GM21786 (cell line): ENCODE data around the gene SPRED2.

ENCODE experiments used
- ATAC-seq: cut with Tn5 transposase; IDR thresholded peaks from one replicate; pipeline ENCODE4 v1.9.1; 2021; ENCODE audit not compliant: unreplicated experiment

The SPRED2 gene

DNA sequence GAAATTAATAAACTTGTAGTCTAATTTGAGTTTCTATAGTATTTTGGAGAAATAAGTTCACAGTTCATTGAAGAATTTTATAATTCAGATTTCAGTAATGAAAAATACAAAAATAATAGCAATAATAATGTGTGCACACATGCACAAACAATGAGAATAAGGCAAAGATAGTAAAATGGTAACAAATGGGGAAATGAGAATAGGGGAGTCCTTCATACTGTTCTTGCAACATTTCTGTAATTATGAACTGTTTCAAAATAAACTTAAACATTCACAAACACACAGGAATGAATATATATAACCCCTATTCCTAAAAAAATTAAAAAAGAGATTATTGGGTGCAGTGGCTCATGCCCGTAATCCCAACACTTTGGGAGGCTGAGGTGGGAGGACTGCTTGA is 63.9 kb downstream of the SPRED2 start:
- ATAC-seq, result no peak

DNA sequence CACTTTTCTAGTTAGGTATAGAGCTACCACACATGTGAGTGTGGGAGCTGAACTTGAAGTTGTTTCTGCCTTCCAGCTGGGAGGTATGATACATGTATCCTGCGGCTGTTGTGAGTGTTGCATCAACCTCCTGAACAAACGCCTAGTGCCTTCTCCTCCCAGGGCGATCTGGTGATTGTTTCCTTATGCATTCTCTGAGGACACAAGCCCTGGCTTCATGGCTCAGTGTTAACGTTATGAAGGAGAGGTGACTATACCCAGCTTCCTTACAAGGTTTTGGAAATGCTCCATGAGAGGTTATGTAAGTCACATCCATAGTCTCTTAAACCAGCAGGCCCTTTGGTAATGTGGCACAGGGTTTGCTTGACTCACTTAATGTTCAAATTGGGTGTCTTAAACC is 64.9 kb downstream of the SPRED2 start:
- no peak for ATAC-seq

DNA sequence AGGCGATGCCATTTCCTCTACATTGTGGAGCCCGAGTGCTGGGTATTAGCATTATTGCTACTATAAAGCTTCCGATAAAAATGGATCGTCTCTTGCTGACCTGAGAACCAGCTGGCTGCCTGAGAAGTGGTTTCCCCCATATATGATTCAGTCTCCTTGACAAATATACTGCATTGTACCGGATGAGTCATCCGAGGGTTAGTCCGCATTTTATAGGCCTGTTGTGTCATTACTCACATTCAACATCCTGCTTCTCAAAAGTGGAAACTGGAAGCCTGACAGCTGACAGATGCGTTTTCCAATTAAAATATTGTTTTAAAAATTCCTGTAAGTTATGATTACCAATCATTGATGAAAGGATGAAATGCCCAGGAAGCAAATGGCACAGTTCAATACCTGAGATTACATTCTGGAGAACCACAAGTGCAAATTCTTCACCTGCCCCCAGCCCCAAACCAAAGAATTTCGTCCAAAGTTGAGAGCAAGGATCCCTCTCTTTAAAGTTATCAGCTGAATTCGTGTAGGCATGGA is 65.7 kb downstream of the SPRED2 start:
- ATAC-seq, result peak; percentile 44

DNA sequence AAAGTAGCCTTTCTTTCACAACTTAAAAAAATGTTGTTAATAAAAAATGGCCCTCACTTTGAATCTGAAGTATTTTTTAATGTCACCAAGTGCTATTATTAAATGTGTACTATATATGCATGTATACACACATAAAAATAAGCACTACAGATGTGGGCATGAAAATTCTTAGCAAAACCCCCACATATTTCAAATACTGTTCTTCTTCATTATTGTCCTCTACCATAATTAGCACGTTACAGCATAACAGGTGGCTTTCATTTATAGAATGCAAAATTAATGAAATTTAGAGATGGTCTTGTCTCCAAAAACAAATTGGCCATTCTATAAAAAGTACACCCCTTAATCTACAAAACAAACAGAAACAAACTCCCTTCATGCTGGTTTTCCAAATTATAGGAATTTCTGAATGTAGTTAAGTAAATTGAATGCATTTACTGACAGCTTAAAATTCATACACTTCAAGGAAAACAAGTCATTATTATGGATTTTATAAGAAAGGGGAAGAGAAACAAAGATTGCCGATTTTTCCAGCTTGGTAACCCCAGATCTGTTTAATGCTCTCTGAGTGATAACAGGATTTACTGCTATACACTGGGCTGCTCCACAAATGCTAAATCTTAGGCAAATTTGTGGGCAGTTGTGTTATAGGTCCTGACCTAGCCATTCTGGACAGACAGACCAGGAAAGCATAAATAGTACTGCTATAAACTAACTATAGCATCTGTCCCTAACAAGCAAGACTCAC is 67.2 kb downstream of the SPRED2 start:
- ATAC-seq, result no peak

DNA sequence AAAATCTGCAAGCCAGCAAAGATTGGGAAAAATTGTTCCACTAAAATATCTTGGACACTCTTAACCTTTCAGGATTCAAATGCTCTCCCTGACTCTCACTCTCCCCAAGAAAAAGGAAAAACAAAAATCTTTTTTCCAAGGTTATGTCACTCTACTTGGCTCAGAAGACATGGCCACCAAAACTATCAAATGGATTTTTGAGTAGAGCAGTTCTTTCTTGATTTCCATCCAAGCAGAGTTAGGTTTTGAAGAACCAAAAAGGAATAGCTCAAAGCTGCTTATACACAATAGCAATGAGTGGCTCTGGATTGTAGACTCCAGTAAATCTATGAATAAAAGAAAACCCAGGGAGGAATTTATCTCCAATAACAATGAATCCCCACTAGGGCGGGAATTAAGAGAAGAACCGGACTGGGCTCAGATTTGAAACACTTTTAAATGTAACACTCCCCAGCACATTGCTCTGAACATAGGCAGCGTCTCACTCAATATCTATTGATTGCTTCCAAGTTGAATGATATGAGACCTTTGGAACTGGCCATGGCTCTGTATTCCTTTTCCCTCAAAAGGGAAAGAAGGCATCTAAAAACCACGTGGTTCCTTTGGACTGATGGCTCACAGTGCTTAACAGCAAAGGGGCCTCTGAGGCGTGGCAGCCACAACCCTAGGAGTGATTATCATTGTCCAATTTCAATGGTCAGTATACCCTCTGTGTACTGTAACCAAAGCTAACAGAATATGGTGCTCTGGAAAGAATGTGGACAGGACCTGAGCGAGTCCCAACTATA is 68.3 kb downstream of the SPRED2 start:
- no peak for ATAC-seq

DNA sequence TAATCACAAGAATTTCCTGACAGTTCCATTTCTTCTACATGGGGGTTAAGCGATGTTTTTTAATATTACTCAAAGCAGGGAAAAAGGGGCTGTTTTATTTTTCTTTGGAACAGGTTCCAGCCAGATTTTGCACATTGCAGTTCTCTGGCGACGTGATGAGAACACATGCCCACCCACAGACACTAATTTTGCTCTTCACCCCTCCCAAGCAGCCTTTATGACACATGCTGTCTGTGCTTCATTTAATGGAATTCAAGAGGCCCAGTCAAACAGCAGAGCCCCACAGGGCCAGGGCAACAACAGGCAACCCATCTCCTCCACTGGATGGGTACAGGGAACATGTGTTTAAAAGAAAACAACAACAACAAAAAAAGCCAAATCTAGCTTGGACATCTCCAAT is 70.8 kb downstream of the SPRED2 start:
- ATAC-seq, result no peak

DNA sequence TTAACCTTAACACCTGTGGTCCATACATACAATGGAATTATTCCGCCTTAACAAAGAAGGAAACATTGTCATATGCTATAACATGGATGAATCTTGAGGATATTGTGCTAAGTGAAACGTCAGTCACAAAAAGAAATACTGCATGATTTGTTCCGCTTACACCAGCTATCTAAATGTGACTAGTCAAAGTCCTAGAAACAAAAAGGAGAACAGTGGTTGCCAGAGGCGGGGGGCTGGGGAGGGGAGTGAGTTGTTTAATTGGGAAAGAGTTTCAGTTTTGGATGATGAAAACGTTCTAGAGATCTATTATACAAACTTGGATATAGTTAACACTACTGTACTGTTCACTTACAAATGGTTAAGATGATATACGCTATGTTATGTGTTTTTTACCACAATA is 72.0 kb downstream of the SPRED2 start:
- ATAC-seq, result no peak

DNA sequence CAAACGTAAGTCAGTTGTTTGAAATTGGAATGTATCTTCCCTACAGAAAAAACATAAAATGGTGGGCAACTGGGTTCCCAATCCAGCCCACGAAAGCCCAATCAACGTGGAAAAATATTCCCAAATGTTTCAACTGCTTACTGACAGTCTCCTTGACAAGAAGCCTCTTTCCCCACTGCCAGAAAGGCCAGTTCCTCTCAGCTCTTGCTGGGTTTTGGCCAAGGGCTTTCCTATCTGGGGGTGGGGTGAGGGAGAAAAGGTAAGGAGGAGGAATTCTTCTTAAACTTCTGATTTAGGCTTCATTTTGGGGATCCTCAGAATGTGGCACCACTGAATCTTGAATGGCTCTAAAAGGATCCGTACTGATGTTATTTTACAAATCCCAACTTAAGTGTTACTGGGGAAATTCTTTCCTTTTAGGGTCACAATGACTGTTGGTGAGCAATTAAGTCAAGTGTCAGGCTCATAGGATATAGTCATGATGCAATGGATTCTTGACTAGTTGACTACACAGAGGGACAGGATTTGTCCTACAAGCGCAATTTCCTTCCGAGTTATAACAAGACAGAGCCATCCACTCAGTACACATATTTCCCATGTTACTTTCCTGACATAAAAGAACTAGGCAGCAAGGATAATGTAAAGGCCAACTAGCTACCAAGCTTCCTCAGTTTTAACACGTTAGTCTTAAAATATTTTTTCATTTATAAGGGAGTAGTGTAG is 73.6 kb downstream of the SPRED2 start:
- no peak for ATAC-seq

DNA sequence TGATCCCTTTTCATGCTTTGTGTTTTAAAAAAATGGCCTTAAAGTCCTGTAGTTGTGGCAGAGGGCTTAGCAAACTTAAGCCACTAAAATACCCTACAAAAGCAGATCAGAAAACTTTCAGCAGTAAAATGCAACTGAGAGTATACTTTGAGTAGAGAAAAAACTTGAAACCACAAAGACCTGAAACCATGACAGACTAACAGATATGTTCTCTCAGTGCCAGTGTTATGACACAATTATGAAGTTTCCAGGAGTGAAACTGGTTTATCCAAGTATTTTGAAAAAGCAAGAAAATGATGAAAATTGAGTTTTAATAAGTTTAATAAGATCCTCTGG is 74.5 kb downstream of the SPRED2 start:
- peak; percentile 91 for ATAC-seq

DNA sequence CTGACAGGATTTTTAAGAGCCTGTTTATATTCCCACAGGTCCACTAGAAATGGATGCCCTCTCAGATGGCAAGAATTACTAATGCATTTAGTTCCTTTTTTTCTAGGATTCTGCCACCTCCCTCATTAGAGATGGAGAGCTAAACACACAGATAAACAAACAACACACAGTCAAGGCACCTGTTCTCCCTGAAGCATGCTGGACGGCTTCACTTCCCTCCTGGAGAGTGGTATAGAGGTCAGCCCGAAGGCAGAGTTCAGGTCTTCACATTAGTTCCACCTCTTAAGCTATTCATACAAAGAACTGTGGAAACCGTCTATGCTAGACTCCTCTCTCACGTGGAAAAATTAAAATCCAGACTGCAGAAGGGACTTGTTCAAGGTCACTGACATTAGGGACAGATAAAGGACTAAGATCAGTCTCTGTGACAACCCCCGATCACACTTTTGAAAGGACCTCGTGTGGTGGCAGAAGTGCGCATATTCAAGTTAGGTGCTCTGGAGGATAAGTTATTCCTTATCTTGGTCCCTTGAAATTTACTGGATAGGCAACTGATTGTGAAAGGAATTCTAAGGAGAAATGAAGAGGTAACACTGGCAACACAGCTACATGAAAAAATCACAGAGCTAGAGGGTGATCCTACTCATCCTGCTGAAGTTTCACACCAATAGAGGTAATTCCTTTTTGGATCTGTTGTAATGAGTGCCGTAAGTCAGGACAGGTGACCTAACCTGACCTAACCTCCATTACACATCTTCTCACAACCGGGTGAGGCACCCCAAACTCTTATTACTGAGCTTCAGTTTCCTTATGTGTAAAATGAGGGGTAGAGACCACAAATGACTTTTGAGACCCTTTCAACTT is 75.1 kb downstream of the SPRED2 start:
- peak; percentile 37 for ATAC-seq

DNA sequence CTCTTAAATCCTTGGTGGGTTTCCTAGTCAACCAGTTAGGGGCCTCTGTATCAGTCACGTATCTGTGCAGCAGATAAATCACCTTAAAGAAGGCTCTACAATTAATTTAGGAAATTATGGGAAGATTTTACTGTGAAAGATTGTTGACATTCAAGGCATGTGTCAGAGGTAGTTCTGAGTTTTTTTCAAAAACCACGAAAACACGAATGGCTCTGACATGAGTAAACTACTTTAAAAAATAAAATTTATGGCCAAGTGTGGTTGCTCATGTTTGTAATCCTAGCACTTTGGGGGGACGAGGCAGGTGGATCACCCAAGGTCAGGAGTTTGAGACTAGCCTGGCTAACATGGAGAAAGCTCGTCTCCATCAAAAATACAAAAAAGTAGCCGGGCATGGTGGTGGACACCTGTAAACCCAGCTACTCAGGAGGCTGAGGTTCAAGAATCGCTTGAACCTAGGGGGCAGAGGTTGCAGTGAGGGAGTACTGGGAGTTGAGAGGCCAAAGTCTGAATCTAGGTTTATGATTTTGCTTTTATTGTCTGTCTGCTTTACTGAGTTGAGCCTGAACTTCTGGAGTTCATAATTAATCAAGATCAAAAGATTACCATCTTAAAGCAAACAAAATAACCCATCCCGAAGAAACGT is 77.1 kb downstream of the SPRED2 start:
- no peak for ATAC-seq

DNA sequence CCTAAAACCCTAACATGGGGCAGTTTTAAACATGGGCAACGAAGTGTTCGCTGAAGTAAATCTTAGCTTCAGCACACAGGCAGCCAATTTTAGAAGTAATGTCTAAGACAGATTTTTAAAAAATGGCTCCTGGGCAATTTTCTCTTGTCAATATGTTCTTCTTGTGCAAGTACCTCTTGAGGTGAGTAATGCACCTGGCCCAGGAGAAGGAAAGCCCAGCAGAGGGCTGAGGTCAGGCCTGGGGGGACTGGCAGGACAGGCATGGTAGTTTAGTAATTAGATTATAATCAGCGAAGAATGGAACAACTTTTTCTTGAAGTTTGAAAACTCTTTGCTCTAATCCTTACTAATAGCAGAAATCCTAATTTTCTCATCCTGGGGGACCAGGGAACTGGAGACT is 77.6 kb downstream of the SPRED2 start:
- no peak for ATAC-seq

DNA sequence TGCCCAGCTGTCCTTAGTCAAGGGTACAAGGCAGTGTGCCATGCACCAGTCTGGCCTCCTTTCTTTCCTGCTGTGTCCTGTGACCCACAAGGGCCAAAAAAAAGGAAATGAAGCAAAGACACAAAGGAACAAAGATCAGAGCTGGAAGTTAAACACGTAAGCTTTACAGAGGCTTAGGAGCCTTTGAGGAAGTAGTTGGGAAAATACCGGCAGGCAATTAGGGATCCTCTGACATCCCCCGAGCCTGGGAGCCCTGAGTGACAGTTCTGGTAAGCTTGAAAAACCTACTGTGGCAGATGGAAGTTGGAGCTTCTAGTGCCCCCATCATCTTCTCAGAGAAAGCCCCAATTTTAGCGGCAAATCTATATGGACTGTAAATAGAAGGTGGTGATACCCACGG is 78.5 kb downstream of the SPRED2 start:
- no peak for ATAC-seq

DNA sequence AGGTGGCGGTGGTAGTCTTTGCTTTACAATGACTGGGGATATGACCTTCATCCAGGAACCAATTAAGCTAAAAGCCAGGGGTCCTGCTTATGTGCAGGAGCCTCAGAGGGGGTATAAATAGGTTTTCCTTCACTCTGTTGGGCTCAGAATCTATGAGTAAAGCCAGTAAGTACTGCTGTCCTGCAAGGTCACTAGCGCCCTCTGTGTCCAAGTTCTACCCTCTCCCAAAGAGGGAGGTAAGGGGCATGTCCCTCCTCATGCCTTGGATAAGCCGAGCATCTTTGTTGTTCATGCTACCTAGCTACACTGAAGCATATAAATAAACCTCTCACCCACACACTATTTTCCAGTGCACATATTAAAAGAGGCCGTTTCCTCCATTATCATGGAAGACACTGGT is 79.4 kb downstream of the SPRED2 start:
- no peak for ATAC-seq

DNA sequence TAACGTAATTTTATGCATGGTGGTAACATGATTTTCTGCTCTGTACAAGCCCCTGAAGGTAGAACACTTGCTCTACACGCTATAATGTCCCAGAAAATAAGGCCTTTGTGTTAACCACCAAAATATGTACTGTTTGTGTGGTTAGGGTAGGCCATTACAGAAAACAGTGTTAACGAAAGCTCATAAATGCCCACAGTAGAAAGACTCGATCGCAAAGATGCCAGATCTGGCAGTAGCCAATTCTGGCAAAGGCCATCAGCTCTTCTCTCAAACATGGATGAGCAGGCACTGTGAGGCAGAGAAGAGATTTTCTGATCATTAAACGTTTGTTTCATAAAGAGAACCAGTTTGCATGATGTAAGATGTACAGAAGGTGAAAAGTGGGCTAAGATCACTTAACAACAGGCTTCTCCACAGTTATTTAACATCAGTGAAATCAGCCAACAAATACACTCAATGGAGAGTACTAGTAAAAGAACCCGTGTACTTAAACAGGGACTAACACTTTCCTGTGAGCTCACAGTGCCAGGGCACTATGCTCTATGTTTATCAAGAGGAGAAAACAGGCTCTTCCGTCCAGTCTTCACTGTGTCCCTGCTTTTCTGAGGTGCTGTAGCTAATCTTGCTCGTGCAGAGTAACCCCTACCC is 80.3 kb downstream of the SPRED2 start:
- no peak for ATAC-seq

DNA sequence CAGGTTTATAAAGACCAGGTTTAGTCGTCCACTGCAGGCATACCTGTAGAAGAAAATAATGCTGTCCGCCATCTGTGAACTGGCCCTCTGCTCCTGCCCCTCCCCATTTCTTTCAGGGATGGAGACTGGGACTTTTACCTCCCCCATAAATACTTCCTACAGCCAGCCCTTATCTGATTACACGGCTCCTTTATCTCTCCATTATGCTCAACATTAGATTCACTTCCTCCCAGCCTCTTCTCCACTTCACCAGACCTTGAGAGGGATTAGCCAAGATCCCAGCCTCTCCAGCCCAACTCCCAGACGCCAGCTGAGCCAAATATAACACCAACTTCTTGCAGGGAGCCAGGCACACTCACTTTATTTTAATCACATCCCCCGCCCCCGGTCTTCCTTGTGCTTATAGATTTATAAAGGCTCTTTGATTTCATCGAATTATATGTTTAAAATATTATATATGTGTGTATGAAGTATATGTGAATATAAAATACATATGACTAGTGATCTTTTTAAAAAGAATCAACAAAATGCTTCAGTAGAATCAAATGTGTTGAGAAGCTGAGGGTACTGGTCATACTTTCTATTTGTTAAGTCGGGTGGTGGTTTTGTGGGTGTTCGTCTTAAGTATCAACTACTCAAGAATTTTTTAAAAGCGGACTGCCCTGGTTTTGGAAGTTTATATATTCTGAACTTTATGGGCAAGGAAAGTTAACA is 81.0 kb downstream of the SPRED2 start:
- no peak for ATAC-seq

DNA sequence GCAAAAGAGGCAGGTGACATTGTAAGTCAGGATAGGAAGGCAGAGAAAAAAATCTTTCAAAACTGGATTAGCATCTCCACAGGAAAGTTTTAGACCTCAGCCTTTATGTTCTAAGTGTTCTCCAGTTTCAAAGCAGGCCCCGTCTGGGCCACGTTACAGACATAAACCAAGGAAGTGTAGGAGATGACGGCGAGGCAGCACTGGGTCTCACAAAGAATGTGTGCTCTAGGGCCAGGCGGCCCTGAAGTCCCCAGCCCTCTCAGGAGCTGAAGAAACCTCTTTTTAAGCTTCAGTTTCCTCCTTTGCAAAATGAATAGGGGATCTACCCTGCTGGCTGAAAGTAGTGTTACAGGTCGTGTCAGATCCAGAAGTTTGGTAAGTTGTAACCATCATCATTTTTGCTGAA is 81.7 kb downstream of the SPRED2 start:
- peak; percentile 81 for ATAC-seq

DNA sequence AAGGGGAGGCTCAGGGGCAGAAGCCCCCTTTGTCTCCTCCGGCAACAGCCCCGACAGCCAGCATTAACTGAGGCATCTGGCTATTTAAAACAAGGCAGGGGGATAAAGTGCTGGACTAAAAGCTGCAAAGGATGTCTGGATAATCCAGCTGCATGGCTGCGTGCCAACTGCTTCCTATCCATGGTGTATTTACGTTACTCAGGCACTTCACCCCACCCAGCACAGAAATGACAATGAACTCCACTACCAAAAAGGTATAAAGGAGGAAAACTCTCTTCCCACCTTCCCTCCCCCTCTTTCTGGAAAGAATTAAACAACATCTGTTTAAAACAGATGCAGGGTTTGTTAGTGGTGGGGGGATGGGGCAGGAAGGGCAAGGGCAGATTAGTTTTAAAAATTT is 82.5 kb downstream of the SPRED2 start:
- ATAC-seq, result no peak

DNA sequence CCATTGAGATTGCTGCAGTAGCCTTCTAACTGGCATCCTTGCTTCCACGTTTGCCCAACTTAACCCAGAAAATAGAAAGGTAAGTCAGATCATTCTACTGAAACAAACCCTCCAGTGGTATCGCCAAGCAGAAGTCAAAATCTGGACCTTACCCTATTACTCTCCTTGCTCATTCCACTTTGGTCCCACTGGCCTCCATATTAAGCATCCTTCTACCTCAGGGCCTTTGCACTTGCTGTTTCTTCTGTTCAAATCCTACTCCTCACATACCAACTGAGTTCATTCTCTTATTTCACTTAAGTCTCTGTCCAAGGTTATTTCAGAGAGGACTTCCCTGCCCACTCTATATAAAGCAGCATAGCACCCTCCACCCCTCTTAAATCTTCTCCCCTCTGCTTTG is 84.5 kb downstream of the SPRED2 start:
- ATAC-seq, result no peak
